HepG2 (cell line): ENCODE data around the gene VAMP2. TPM values are rescaled to one million over a fixed set of nuclear protein-coding genes. Genes with fewer than 3 reads are reported as not detected.

Source experiments
- AGO1 ChIP-seq: fragments of 200-400 bp; formaldehyde crosslinking; IDR thresholded peaks from 2 replicates; pipeline ENCODE4 v1.6.1; 2017; ENCODE audit warnings: mild to moderate bottlenecking, low read depth, low read length, moderate library complexity; ENCODE audit not compliant: poor library complexity, severe bottlenecking
- BCL3 ChIP-seq: sonication (generic); formaldehyde crosslinking; IDR thresholded peaks from 2 replicates; pipeline ENCODE4 v1.5.1; 2020; ENCODE audit warnings: mild to moderate bottlenecking, missing genetic modification reagents, moderate library complexity
- CBX1 ChIP-seq: IDR thresholded peaks from one replicate; pipeline ENCODE4 v1.6.1; 2016; ENCODE audit warnings: antibody characterized with exemption, low read depth
- CCDC6 ChIP-seq: sonication (generic); formaldehyde crosslinking; IDR thresholded peaks from 2 replicates; pipeline ENCODE4 v1.8.1; 2022; ENCODE audit warnings: mild to moderate bottlenecking, missing genetic modification reagents, moderate library complexity
- DMTF1 ChIP-seq: sonication (generic); formaldehyde crosslinking; IDR thresholded peaks from 2 replicates; pipeline ENCODE4 v1.4.0; 2020; ENCODE audit warnings: mild to moderate bottlenecking, missing genetic modification reagents
- FOXM1 ChIP-seq: sonication (generic); formaldehyde crosslinking; IDR thresholded peaks from 2 replicates; pipeline ENCODE4 v1.5.0; 2020; ENCODE audit warnings: missing genetic modification reagents
- HMG20B ChIP-seq: conservative IDR thresholded peaks from 2 replicates; pipeline ENCODE4 v1.6.1; 2016; ENCODE audit warnings: missing genetic modification reagents, missing compliant biosample characterization
- KDM1A ChIP-seq: IDR thresholded peaks from 2 replicates; pipeline ENCODE4 v1.6.1; 2016; ENCODE audit warnings: missing compliant biosample characterization
- MIER2 ChIP-seq: IDR thresholded peaks from 2 replicates; pipeline ENCODE4 v1.6.1; 2016; ENCODE audit warnings: missing biosample characterization, missing genetic modification reagents
- MTF2 ChIP-seq: sonication (generic); formaldehyde crosslinking; IDR thresholded peaks from 2 replicates; pipeline ENCODE4 v1.5.0; 2020; ENCODE audit warnings: missing genetic modification reagents, borderline replicate concordance
- PITX1 ChIP-seq: sonication (generic); formaldehyde crosslinking; IDR thresholded peaks from 2 replicates; pipeline ENCODE4 v1.5.1; 2020; ENCODE audit warnings: mild to moderate bottlenecking, missing genetic modification reagents
- TBL1XR1 ChIP-seq: fragments of 150-350 bp; IDR thresholded peaks from 2 replicates; pipeline ENCODE4 v1.6.1; 2014; ENCODE audit warnings: borderline replicate concordance, low read length; ENCODE audit not compliant: partially characterized antibody
- ZBTB14 ChIP-seq: sonication (generic); formaldehyde crosslinking; IDR thresholded peaks from 2 replicates; pipeline ENCODE4 v1.4.0; 2020; ENCODE audit warnings: missing genetic modification reagents
- ZFX ChIP-seq: sonication (generic); formaldehyde crosslinking; IDR thresholded peaks from 2 replicates; pipeline ENCODE4 v1.4.0; 2020; ENCODE audit warnings: mild to moderate bottlenecking, low read depth, missing genetic modification reagents, moderate library complexity
- ZGPAT ChIP-seq: IDR thresholded peaks from 2 replicates; pipeline ENCODE4 v1.6.1; 2016; ENCODE audit warnings: mild to moderate bottlenecking
- ZNF17 ChIP-seq: sonication (generic); formaldehyde crosslinking; IDR thresholded peaks from 2 replicates; pipeline ENCODE4 v1.5.0; 2020; ENCODE audit warnings: mild to moderate bottlenecking, missing genetic modification reagents
- ZNF180 ChIP-seq: sonication (generic); formaldehyde crosslinking; IDR thresholded peaks from 2 replicates; pipeline ENCODE4 v1.4.0; 2020; ENCODE audit warnings: low read depth, missing genetic modification reagents, borderline replicate concordance
- ZNF264 ChIP-seq: sonication (generic); formaldehyde crosslinking; IDR thresholded peaks from 2 replicates; pipeline ENCODE4 v1.4.0; 2020; ENCODE audit warnings: missing genetic modification reagents
- ZNF335 ChIP-seq: sonication (generic); formaldehyde crosslinking; IDR thresholded peaks from 2 replicates; pipeline ENCODE4 v1.4.0; 2020; ENCODE audit warnings: missing genetic modification reagents
- ZSCAN9 ChIP-seq: IDR thresholded peaks from 2 replicates; pipeline ENCODE4 v1.6.1; 2016; ENCODE audit warnings: borderline replicate concordance
- polyA plus RNA-seq, 8 experiments: library from polyadenylated mRNA; depleted of rRNA in 3 of 8; stranded (reverse) in 7 of 8; unstranded in 1 of 8; fragments of >200 nt; fragmentation: Illumina TruSeq in 4 of 8; extraction: Trizol in 4 of 8; gene quantifications; 2 replicates each; pipeline versions ENCODE4 v1.2.1 to v1.2.3, GENCODE V29; 2011 to 2016; ENCODE audit warnings: low read depth in 4 of 8, missing spikeins in 1 of 8, mixed read lengths in 1 of 8; ENCODE audit not compliant: insufficient read depth in 1 of 8
- total RNA-seq, 5 experiments: library from RNA; depleted of rRNA; stranded (reverse); fragments of >200 nt; fragmentation: Illumina TruSeq; extraction: Trizol; gene quantifications; 2 replicates each; pipeline ENCODE4 v1.2.3, GENCODE V29; 2016; ENCODE audit warnings: low read depth in 1 of 5
- TF ChIP-seq, protein P1 (sequence below): sonication (generic); formaldehyde crosslinking; IDR thresholded peaks from 2 replicates; pipeline ENCODE4 v1.4.0; 2020; ENCODE audit warnings: missing genetic modification reagents, borderline replicate concordance

The VAMP2 gene
- total and polyA plus RNA-seq, 2 of the 13 experiments (the other 11 are each of a cell fraction or from before 2014, with no cell fraction given), result 3.9 to 17.2 TPM

DNA sequence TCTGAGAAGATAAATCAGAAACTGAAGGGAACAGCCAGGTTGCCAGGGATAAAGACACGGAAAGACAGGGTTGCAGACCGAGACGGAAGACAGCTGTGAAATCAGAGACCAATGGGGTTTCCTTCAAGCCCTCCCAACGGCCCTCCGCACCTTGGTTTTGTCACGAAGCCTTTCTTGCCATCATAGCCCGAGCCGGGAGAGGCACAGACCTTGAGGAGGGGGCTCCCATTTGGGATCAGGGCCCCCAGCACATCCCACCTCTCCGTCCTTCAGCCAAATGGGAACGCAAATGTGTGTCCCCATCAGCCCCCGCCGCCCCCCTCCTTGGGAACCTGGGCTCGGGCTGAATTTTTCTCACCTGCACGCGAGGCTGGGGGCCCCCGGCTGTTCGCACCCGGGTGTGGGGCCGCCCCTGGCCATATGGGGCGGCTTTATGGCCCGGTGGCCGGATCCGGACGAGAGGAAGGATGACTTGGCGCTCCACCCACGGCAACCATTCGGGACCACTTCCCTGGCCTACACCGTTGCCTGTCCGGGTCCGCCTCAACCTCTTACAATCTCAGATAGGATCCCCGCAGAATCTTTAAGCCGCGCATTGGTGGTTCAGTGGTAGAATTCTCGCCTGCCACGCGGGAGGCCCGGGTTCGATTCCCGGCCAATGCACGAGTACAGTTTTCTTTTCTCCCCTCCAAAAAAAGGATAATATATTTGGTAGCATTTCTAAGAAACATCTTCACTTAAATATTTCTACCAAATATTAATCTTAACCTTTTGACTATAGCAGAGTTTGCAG is 37.4 kb downstream of the VAMP2 start (continued):
- TF ChIP-seq ZGPAT (CRISPR knock-in tag), result peak; percentile 83
- TF ChIP-seq, protein P1, sequence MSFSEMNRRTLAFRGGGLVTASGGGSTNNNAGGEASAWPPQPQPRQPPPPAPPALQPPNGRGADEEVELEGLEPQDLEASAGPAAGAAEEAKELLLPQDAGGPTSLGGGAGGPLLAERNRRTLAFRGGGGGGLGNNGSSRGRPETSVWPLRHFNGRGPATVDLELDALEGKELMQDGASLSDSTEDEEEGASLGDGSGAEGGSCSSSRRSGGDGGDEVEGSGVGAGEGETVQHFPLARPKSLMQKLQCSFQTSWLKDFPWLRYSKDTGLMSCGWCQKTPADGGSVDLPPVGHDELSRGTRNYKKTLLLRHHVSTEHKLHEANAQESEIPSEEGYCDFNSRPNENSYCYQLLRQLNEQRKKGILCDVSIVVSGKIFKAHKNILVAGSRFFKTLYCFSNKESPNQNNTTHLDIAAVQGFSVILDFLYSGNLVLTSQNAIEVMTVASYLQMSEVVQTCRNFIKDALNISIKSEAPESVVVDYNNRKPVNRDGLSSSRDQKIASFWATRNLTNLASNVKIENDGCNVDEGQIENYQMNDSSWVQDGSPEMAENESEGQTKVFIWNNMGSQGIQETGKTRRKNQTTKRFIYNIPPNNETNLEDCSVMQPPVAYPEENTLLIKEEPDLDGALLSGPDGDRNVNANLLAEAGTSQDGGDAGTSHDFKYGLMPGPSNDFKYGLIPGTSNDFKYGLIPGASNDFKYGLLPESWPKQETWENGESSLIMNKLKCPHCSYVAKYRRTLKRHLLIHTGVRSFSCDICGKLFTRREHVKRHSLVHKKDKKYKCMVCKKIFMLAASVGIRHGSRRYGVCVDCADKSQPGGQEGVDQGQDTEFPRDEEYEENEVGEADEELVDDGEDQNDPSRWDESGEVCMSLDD (CRISPR knock-in tag), result no peak
- no peak for TF ChIP-seq ZNF264 (CRISPR knock-in tag)
- no peak for TF ChIP-seq FOXM1 (CRISPR knock-in tag)
- 0 out of 2 replicates have a peak, but pooled peaks have one; percentile 60 for TF ChIP-seq ZSCAN9 (CRISPR knock-in tag)
- no peak for TF ChIP-seq BCL3 (CRISPR knock-in tag)
- TF ChIP-seq ZFX (CRISPR knock-in tag), result peak; percentile 43; the same call in 1 of the 2 replicates
- TF ChIP-seq DMTF1, result no peak
- TF ChIP-seq ZBTB14 (CRISPR knock-in tag), result no peak
- TF ChIP-seq CCDC6 (CRISPR knock-in tag), result no peak
- TF ChIP-seq MIER2 (CRISPR knock-in tag), result no peak; the same call in 1 of the 2 replicates
- TF ChIP-seq ZNF17 (CRISPR knock-in tag), result no peak
- TF ChIP-seq PITX1 (CRISPR knock-in tag), result peak; percentile 43; the same call in 1 of the 2 replicates
- TF ChIP-seq TBL1XR1, result peak; percentile 31
- no peak for TF ChIP-seq CBX1
- TF ChIP-seq ZNF180 (CRISPR knock-in tag), result no peak
- TF ChIP-seq AGO1, result no peak
- TF ChIP-seq ZNF335 (CRISPR knock-in tag), result no peak
- TF ChIP-seq HMG20B (CRISPR knock-in tag), result no peak
- no peak for TF ChIP-seq MTF2 (CRISPR knock-in tag)
- TF ChIP-seq KDM1A (CRISPR knock-in tag), result no peak
